Airway epithelial cell (primary cell): ENCODE results near the gene DEPDC1B. TPM values are rescaled to one million over a fixed set of nuclear protein-coding genes. Genes with fewer than 3 reads are reported as not detected.

Source experiments
- total RNA-seq: library from RNA; depleted of rRNA; stranded (reverse); fragments of >200 nt; gene quantifications from 2 replicates; pipeline ENCODE4 v1.2.3, GENCODE V29; 2015

Gene DEPDC1B
- 15.7 and 20.7 TPM in 2 replicates for total RNA-seq

GRCh38 chr5:60699609-60700415, at the start of gene DEPDC1B:
DEPDC1B (minus strand) TSS chr5:60700166; CDS start chr5:60700093, 73 bp downstream.

Other genes starting within 250 kb of the DEPDC1B start
- 3.2 and 3.8 TPM in 2 replicates for gene ELOVL7, start 144.1 kb upstream of the DEPDC1B start, total RNA-seq
- gene ERCC8, start 244.9 kb upstream of the DEPDC1B start, total RNA-seq = 12.1 and 15.8 TPM in 2 replicates
- 43.9 TPM in 2 replicates for gene NDUFAF2, start 245.0 kb upstream of the DEPDC1B start, total RNA-seq